OCI-LY7 (cell line): Measurements from ENCODE around the gene LRRC8C. TPM values are rescaled to one million over a fixed set of nuclear protein-coding genes. Genes with fewer than 3 reads are reported as not detected.

ENCODE experiments used
- BruUV-seq: library from RNA; stranded (reverse); fragments of 400-500 nt; replicated peaks from 2 replicates; lab custom pipeline; 2021; lab: Mats Ljungman, UMichigan
- CTCF ChIA-PET: fragments of 300-600 bp; sonication (Branson Sonifier 250); formaldehyde crosslinking; loops from one replicate; lab custom pipeline; 2022; ENCODE audit warnings: antibody characterized with exemption; ENCODE audit not compliant: unreplicated experiment; lab: Charles Lee
- POLR2A ChIA-PET: fragments of 300-600 bp; sonication (Branson Sonifier 250); formaldehyde crosslinking; loops from one replicate; lab custom pipeline; 2022; ENCODE audit warnings: antibody characterized with exemption; lab: Charles Lee
- DNase-seq: peaks from one replicate; pipeline ENCODE4 v3.0.0-alpha.2; 2015; ENCODE audit warnings: low spot score
- H2AFZ ChIP-seq: fragments of 200-600 bp; sonication (generic), shearing (Covaris generic); 2 replicates; pipeline ENCODE4 v1.6.1; 2014; ENCODE audit warnings: mild to moderate bottlenecking, antibody characterized with exemption, low read length, moderate library complexity
- H3K27ac ChIP-seq: fragments of 200-600 bp; sonication (generic); 2 replicates; pipeline ENCODE4 v1.5.1; 2014; ENCODE audit warnings: mixed run types, low read depth, mild to moderate bottlenecking, moderate library complexity, low read length, inconsistent platforms; ENCODE audit not compliant: poor library complexity, severe bottlenecking
- H3K36me3 ChIP-seq: fragments of 200-600 bp; sonication (generic); 2 replicates; pipeline ENCODE4 v1.6.1; 2014; ENCODE audit warnings: mild to moderate bottlenecking, antibody characterized with exemption, low read length, moderate library complexity, mixed read lengths; ENCODE audit not compliant: insufficient read depth
- H3K4me1 ChIP-seq: fragments of 200-600 bp; sonication (generic); 2 replicates; pipeline ENCODE4 v1.5.1; 2014; ENCODE audit warnings: mild to moderate bottlenecking, low read length; ENCODE audit not compliant: insufficient read depth, poor library complexity, severe bottlenecking
- H3K4me2 ChIP-seq: fragments of 200-600 bp; sonication (generic); 2 replicates; pipeline ENCODE4 v1.6.1; 2014; ENCODE audit warnings: mild to moderate bottlenecking, low read length
- H3K4me3 ChIP-seq: fragments of 200-600 bp; sonication (generic); 2 replicates; pipeline ENCODE4 v1.5.1; 2014; ENCODE audit warnings: mild to moderate bottlenecking, low read depth, low read length; ENCODE audit not compliant: poor library complexity, severe bottlenecking
- H3K79me2 ChIP-seq: fragments of 200-600 bp; sonication (generic); 2 replicates; pipeline ENCODE4 v1.6.1; 2016; ENCODE audit warnings: low read depth, mild to moderate bottlenecking, low read length, moderate library complexity, mixed read lengths; ENCODE audit not compliant: insufficient read depth
- H3K9me2 ChIP-seq: fragments of 200-600 bp; sonication (generic); 2 replicates; pipeline ENCODE4 v1.6.1; 2016; ENCODE audit warnings: mild to moderate bottlenecking, low read length, mixed read lengths; ENCODE audit not compliant: insufficient read depth
- H3K9me3 ChIP-seq: fragments of 200-600 bp; sonication (generic); 2 replicates; pipeline ENCODE4 v1.6.1; 2014; ENCODE audit warnings: mild to moderate bottlenecking, mixed run types, low read length, mixed read lengths
- H4K20me1 ChIP-seq: fragments of 200-600 bp; sonication (generic); 2 replicates; pipeline ENCODE4 v1.6.1; 2014; ENCODE audit warnings: mild to moderate bottlenecking, antibody characterized with exemption, low read length, moderate library complexity, mixed read lengths; ENCODE audit not compliant: insufficient read depth
- EZH2phosphoT487 ChIP-seq: fragments of 200-600 bp; sonication (generic); IDR thresholded peaks from 2 replicates; pipeline ENCODE4 v1.6.1; 2018; ENCODE audit warnings: low read depth, borderline replicate concordance, mild to moderate bottlenecking, mixed run types, antibody characterized with exemption, low read length, moderate library complexity, mixed read lengths
- intact Hi-C: fragments of 100-400 bp; cut with micrococcal nuclease; formaldehyde crosslinking; loops from one replicate; pipeline ENCODE4 v1.10.0; 2022; ENCODE audit not compliant: unreplicated experiment
- total RNA-seq, 2 experiments: library from RNA; depleted of rRNA in 1 of 2; stranded (reverse); fragments of >200 nt in 1 of 2; shearing (Covaris generic) in 1 of 2; gene quantifications; 2 replicates each; pipeline ENCODE4 v1.2.3, GENCODE V29; 2014 to 2022
- TF ChIP-seq, protein P1 (sequence below): fragments of 200-600 bp; sonication (generic); conservative IDR thresholded peaks from 2 replicates; pipeline ENCODE4 v1.5.1; 2014; ENCODE audit warnings: mild to moderate bottlenecking, antibody characterized with exemption, low read length, moderate library complexity, mixed read lengths

LRRC8C gene
- total RNA-seq, 2 experiments from 2014 or later = 6.0 to 9.0 TPM

- H3K27ac ChIP-seq = no peak overlapping the region
- H3K9me3 ChIP-seq = peaks cover 12% of the 10 kb centered on the region
- no peaks in the 10 kb centered on the region for H3K9me2 ChIP-seq
- ChIA-PET POLR2A (no interaction called here), CTCF (no interaction called here)
- H2AFZ ChIP-seq = no peak overlapping the region
- no peaks in the 10 kb centered on the region for H3K79me2 ChIP-seq
- H3K36me3 ChIP-seq = peaks cover 35% of the 10 kb centered on the region
- BruUV-seq = no TSS peak
- TF ChIP-seq, protein P1, sequence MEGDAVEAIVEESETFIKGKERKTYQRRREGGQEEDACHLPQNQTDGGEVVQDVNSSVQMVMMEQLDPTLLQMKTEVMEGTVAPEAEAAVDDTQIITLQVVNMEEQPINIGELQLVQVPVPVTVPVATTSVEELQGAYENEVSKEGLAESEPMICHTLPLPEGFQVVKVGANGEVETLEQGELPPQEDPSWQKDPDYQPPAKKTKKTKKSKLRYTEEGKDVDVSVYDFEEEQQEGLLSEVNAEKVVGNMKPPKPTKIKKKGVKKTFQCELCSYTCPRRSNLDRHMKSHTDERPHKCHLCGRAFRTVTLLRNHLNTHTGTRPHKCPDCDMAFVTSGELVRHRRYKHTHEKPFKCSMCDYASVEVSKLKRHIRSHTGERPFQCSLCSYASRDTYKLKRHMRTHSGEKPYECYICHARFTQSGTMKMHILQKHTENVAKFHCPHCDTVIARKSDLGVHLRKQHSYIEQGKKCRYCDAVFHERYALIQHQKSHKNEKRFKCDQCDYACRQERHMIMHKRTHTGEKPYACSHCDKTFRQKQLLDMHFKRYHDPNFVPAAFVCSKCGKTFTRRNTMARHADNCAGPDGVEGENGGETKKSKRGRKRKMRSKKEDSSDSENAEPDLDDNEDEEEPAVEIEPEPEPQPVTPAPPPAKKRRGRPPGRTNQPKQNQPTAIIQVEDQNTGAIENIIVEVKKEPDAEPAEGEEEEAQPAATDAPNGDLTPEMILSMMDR = no peak
- TF ChIP-seq EZH2phosphoT487 = no peak
- intact Hi-C loops = no loop called here
- H3K4me2 ChIP-seq = no peak overlapping the region
- no peak for DNase-seq
- H3K4me3 ChIP-seq = no peak overlapping the region
- no peaks in the 10 kb centered on the region for H4K20me1 ChIP-seq
- peaks cover 2% of the 10 kb centered on the region for H3K4me1 ChIP-seq
Measured at GRCh38 chr1:89686520-89686919, 53.6 kb downstream of the LRRC8C start.

DNA sequence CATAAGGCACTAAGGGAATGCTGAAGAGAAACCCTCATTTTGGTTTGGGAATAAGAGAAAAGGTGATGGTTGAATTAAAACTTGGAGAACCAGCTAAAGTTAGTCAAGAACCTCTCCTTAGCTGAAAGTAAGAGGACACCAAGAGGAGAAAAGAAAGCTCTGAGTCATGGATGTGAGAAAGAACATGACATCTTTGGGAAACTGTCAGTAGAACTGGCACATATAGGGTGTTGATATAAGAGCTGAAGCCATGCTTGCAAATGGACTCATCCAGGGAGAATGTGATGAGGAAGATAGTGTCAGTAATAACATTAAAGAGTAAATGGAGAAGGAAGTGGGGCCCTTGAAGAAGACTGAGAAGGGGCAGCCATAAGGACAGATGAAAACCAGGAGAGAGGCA, 54.3 kb downstream of the LRRC8C start:
- ChIA-PET CTCF (no interaction called here), POLR2A (interaction anchor here (0.6 to 1.0 kb wide), 3 partner anchors 13 to 137 kb away, joined by 3 to 5 read pairs (median 3); no protein-coding TSS in a partner anchor)
- TF ChIP-seq, protein P1 = no peak
- TF ChIP-seq EZH2phosphoT487 = no peak
- H3K9me2 ChIP-seq = no peaks in the 10 kb centered on the region
- H3K36me3 ChIP-seq = peaks cover 31% of the 10 kb centered on the region
- no TSS peak for BruUV-seq
- intact Hi-C loops = no loop called here
- H3K4me2 ChIP-seq = no peak overlapping the region
- no peak for DNase-seq
- H4K20me1 ChIP-seq = no peaks in the 10 kb centered on the region
- no peaks in the 10 kb centered on the region for H3K79me2 ChIP-seq
- H3K4me3 ChIP-seq = no peak overlapping the region
- no peak overlapping the region for H2AFZ ChIP-seq
- peaks cover 4% of the 10 kb centered on the region for H3K4me1 ChIP-seq
- peaks cover 5% of the 10 kb centered on the region for H3K9me3 ChIP-seq
- no peak overlapping the region for H3K27ac ChIP-seq

GRCh38 chr1:89688607-89689006, 55.7 kb downstream of the LRRC8C start:
- Histone ChIP-seq H3K4me3 (no peak overlapping the region), H3K4me2 (no peak overlapping the region), H2AFZ (no peak overlapping the region), H3K9me2 (no peaks in the 10 kb centered on the region), H3K36me3 (peaks cover 29% of the 10 kb centered on the region), H3K9me3 (no peaks in the 10 kb centered on the region), H4K20me1 (no peaks in the 10 kb centered on the region), H3K79me2 (no peaks in the 10 kb centered on the region), H3K4me1 (peaks cover 18% of the 10 kb centered on the region), H3K27ac (no peak overlapping the region)
- ChIA-PET POLR2A (interaction anchor here (0.6 kb wide), 1 partner anchor 22 kb away, joined by 3 read pairs; no protein-coding TSS in a partner anchor), CTCF (no interaction called here)
- BruUV-seq = no TSS peak
- TF ChIP-seq EZH2phosphoT487 = no peak
- TF ChIP-seq, protein P1 = no peak
- DNase-seq = no peak
- intact Hi-C loops = no loop called here
